ENCODE data around the gene CA5A.
A peak's percentile ranks its signal among the peaks of the same experiment; 100 is the strongest.

CA5A gene

DNA sequence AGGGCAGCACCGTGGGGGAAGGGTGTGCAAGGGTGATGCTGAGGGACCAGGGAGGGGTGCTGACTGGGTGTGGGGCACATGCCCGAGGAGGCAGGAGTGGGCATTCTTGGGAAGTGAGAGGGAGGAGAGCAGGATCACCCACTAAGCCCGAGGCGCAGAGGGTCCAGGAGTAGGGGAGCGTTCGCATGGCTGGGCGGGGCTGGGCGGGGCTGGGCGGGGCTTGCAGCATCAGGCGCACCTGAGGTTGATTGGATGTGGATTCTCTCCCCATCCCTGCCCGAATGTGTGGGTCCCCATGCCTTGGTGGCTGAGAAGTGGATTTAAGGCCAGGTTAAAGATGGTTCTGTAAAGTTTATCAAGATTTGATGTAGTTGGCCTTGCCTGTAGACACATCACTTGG, 29.1 kb upstream of the CA5A start:
- no peak for DNase-seq (ENCODE audit: low read depth)
- no peak overlapping the region for H3K4me3 ChIP-seq (ENCODE audit: low read depth, low read length)

DNA sequence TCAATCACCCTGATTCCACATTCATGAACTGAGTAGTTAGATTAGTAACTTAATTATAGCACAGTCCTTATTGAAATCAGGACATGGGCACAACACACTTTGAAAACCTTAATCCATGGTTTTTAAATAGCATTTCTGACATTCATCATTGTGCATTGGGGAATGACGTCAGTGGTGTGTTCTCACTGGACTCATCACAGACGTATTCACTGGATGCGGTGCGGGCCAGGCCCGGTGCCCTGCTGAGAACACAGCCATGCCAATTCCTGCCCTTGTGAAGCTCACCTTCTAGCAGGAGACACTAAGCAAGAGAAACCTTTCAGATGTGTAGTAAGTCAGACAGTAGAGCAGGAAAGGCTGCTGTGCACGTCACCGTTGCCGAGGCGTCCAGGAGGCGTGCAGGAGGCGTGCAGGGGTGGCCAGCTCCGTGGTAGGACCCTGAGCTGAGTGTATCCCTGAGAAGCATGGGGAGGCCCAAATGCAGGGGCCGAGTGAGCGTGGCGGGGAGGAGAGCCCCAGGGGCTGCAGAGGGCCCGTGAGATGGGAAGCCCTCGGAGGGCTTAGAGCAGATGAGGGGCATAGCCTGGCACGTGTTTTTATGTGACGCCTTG, 27.8 kb upstream of the CA5A start:
- H3K4me3 ChIP-seq (ENCODE audit: low read depth, low read length): no peak overlapping the region
- DNase-seq (ENCODE audit: low read depth): peak; percentile 41

DNA sequence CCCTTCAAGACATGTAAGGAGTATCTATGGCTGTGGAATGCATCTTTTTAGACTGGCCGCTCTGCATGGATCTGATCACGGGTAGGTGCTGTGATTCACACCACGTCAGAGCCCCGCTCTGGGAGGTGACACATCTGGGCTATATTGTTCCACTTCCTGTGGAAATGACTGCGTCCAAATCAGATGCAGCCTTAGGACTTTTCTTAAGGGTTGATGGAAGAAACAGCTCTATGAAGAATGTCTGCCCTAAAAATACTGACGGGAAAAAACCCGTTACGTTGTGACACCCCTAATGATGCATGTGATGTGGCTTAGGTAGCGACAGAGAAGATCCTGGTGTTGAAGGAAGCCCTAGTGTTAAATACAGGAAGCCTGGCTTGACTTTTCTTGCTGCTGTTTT, 27.1 kb upstream of the CA5A start:
- DNase-seq (ENCODE audit: low read depth): peak; percentile 78

DNA sequence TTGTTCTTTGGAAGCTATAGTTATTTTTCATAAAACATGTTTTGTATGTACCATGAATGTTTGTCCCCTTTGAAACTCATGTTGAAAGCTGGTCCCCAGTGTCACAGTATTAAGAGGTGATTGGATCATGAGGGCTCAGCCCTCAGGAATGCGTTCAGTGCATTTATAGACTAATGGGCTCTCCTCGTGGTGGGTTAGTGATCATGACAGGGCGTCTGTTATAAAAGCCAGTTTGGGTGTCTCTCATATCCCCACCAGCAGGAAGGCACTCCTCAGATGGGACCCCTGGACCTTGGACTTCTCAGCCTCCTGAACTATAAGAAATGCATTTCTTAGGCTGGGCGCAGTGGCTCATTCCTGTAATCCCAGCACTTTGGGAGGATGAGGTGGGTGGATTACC, 25.3 kb upstream of the CA5A start:
- no peak overlapping the region for H3K4me3 ChIP-seq (ENCODE audit: low read depth, low read length)
- DNase-seq (ENCODE audit: low read depth): no peak

More for the DNA sequence above, 27.1 kb upstream of the CA5A start:
- H3K4me3 ChIP-seq (ENCODE audit: low read depth, low read length): no peak overlapping the region

DNA sequence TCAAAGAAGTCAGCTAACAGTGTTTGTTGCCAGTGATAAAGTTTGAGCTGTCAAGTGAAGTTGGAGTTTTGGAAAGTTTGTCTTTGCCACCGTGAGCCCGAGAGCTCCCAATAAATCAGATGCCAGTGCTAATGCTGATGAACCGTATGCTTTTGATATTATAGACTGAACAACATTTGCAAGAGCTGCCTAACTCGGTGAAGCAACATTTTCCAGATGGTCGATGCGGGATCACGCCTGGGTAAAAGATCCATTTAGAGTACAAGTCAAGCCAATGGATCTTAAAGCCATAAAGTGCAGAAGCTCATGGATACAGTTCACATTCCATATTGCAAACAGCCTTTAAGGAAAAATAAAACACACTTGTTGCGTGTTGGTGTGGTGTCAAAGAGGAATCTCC, 24.5 kb upstream of the CA5A start:
- no peak for DNase-seq (ENCODE audit: low read depth)
- H3K4me3 ChIP-seq (ENCODE audit: low read depth, low read length): no peak overlapping the region

DNA sequence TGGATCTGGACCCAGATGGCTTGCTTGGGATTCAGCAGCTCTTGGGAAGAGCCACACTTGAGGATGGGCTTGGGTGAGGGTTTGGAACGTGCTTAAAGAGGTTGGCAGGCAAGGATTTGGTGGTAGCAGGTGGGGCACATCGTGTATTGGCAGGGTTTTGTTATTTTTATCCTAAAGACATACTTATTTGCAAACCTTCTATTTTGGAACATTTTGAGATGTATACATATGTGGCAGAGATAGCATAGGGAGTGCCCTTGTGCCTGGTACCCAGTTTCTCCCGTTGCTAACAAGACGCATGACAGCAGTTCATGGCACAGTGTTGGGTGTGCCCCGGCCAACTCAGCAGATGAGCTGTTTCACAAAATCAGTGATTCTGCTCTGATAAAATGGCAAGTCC, 24.0 kb upstream of the CA5A start:
- H3K4me3 ChIP-seq (ENCODE audit: low read depth, low read length): no peak overlapping the region
- no peak for DNase-seq (ENCODE audit: low read depth)

DNA sequence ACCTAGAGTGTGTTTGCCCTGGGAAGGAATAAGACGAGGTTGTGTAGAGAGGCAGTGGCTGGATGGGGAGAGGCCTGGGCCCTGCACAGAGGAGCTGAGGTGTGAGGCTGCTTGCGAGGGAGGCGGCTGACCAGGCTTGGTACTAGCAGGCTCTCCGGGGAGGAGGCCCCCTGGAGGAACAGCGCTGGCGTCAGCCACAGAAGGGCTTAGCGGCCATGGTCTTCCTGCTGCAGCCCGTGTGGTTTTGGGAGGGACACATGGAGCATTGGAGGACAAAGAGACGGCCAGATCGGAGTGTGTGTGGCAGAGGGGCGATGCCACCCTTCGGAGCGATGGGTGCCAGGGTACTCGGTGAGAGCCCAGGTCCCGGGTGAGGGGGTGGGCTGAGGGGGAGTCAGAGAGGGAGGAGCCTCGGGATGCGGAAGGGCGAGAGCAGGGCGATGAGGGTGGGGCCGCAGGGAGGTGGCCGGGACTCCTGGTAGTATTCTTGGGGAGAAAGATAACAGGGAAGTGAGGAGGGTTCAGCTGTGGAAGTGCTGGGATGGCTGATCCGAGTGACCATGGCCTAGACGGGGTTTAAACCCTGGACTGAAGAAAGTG, 23.2 kb upstream of the CA5A start:
- no peak for DNase-seq (ENCODE audit: low read depth)
- H3K4me3 ChIP-seq (ENCODE audit: low read depth, low read length): no peak overlapping the region

DNA sequence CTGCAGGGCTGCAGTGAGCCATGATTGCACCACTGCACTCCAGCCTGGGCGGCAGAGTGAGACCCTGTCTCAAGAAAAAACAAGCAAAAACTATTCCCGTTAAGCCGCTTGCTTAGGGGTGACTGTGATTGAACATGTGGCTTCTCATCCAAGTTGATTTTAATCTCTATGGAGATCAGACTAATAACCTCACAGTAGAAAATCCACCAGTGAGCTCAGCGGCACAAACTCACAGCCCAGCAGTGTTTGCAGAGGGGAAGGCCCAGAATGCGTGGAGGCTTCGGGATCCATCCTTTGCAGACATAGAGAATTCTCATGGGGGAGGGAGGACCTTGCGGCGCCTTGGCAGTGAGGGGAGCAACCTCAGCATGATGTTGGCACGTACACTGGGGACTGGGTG, 22.3 kb upstream of the CA5A start:
- H3K4me3 ChIP-seq (ENCODE audit: low read depth, low read length): no peak overlapping the region
- no peak for DNase-seq (ENCODE audit: low read depth)

DNA sequence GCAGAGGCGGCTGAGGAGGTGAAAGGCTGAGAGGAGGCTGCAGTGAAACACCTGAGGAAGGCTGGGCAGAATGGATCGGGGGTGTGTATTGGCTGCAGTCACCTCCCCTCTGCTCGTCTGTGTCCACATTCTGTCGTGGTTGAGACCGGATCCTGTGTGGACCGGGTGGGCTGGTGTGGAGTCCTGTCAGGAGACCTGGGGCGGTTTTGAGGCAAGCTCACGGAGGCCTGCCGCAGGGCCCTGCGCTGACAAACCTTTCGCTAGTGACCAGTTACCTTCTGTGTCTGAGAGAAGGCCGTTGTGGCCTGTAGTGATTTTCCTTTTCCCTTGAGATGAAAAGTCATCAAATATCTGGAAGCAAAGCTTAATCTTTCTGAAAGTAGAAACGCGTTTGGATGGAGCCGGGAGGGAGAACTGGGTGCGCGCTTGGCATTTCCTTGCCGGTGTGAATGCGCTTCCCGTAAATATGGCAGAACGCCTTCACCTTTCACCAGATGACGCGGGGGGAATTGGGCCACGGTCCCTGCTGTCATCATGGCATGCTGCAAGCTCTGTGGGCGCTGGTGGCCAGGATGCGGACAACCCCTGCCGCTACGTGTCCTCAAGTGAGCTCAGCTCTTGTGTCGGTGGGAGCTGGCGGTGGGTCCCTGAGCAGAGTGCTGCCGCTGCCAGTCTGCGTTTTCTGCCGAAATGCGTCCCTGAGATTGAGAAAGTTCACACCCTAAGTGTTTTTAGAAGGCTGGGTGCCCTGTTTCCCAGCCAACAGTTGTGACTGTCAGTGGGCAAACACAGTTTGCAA, 21.2 kb upstream of the CA5A start:
- DNase-seq (ENCODE audit: low read depth): no peak
- no peak overlapping the region for H3K4me3 ChIP-seq (ENCODE audit: low read depth, low read length)

DNA sequence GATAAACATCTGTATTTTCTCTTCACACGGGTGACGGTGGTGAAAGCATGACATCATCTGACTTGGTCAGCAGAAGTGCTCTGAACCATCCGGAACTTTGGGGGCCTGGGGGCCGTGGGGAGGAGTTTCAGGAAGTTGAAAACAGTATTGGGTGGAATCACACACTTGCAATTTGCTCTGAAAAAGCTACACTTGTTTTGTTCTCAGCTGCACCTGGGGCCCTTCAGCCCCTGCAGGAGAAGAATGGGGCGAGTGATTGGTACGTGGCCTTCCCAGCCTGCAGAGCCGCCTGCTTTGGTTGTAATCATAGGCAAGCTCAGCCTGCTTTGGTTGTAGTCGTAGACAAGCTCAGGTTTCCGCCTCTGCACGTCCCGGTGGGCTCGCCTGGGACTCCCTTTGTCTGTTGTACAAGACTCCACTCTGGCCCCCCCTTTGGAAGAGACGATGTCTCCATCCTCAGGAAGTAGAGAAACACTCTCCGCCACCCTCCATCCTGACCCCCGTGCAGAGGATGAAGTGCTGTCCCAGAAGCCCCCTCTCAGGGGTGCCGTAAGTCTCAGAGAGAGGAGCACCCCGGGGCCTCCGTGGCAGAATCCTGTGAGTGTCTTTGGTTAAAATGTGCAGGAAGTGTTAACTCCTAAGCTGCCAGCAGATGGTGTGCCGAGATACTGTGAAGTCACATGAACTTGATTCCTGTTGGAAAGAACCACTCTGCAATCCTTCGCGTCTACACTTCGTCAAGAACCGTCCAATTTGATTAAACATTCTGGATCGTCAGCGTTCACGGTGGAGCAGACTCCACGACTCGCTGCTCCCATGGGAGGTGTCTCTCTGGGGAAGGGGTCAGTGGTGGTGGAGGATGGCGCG, 20.3 kb upstream of the CA5A start:
- H3K4me3 ChIP-seq (ENCODE audit: low read depth, low read length): peak overlapping the region; percentile 32
- no peak for DNase-seq (ENCODE audit: low read depth)

DNA sequence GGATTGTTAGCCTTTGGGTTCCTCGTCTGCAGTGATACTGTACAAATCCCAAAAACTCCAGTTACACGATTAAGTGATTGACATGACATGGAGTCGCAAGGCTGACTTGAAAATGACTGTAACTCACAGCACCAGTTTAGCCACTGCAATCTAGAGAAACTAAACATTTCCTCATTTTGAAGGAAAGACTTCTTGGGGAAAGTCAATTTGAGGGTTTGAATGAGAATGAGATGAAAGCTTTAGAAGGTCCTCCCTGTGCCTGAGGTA, 19.7 kb upstream of the CA5A start:
- no peak for DNase-seq (ENCODE audit: low read depth)
- H3K4me3 ChIP-seq (ENCODE audit: low read depth, low read length): no peak overlapping the region

DNA sequence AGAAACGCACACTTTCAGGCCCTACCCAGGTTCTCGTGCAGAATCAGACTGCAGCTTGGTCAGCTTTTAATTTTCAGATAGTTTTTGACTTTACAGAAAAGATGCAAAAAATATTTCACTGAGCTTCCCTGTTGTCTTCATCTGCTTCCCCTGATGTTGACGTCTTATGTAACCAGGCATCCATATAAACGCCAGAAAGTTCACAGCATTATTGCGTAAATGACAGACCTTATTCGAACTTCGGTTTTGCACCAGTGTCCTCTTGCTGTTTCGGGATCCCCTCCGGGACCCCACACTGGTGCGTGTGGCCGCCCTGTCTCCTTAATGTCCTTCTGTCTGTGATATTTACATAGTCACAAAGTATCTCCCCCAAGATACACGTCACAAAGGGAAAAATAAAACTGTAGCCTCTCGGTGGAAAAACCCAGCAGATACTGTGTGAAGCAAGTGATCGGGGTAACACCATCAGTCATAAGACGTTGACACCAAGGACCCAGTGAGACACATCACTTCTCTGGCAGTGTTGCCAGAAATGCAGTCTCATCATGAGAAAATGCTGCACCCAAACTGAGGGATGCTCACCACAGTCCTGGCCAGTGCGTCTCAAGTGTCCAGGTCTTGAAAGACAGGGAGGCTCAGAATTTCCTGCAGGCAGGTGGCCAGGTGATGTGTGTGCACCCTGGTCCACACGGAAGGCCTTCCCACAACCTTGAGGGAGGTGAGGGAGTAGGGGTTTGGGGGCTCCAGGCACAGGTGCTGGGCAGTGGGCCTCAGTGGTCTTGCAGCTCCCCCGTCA, 19.2 kb upstream of the CA5A start:
- H3K4me3 ChIP-seq (ENCODE audit: low read depth, low read length): no peak overlapping the region
- DNase-seq (ENCODE audit: low read depth): no peak

DNA sequence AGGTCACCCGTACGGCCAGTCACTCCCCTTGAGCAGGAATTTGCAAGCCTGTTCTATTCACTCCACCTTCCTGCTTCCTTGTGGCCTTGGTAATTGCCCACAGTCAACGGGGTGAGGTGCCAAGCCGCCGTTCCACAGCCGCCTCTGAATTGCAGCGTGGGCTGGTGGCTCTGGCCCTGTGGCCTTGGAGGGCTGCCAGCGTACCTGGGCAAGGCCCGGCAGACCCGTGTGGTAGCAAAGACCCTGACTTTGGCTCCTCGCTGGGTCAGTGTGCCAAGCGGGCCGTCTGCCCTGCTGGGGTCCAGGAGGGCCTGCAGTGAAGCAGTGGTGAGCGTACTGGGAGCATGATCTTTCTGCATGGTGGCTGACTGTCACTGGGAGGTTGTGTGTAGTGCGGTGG, 18.5 kb upstream of the CA5A start:
- no peak overlapping the region for H3K4me3 ChIP-seq (ENCODE audit: low read depth, low read length)
- no peak for DNase-seq (ENCODE audit: low read depth)

DNA sequence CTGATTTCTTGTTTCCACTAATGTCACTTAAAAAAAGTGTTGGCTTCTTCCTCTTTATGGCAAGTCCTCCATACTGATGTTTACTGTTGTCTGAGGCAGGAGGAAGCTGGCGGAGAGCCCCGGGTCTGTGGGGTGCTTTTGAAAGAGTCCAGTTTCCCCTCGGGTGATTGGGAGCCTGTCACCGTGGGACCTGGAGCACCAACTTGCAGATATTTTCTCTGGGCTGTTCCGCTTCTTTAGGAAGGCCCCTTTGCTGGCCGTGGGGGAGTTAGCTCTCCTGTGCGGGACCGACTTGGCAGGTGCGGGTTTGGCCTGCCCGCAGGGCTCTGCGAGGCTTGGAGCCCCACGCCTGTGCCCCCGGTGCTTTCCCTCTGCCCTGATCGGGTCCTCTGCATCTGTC, 18.0 kb upstream of the CA5A start:
- H3K4me3 ChIP-seq (ENCODE audit: low read depth, low read length): no peak overlapping the region
- DNase-seq (ENCODE audit: low read depth): no peak

DNA sequence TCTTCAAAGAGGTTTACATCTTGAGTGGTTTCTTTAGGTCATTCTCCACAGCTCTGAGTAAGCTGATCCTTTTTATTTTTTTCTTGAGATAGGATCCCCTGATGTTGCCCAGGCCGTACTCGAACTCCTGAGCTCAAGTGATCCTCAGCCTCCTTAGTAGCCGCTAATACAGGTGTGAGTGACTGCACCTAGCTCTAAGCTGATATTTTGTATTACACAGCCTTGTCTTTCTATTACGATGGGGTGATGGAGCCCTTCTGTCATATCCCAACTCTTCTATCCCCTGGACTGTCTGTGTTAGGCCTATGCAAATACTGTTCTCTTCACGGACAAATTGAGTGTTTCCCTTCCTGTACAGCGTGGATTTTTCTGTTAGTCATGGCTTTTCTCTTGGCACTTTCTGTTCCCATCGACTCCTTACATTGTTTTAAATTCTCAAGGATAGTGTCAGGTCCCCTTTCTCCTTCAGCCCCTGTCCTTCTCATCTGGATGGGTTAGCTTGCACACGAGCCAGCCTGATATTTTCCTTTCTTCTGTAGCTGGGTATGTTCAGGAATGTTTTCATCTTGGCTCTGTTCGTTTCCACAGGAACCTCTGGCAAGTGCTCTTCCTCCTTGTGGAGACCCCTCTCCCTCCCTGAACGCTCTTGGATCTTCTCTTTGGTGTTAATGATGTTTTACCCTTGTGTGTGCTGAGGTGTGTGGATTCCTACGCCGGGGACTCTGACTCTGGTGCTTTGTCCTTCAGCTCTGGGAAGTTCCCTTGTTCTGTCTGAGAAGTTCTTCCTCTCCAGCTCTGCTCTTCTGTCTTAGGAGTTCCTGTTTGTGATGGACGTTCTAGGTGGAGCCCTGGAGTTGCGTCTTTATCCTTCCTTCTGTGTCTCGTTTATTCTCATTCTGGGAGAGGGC, 17.2 kb upstream of the CA5A start:
- no peak overlapping the region for H3K4me3 ChIP-seq (ENCODE audit: low read depth, low read length)
- no peak for DNase-seq (ENCODE audit: low read depth)

DNA sequence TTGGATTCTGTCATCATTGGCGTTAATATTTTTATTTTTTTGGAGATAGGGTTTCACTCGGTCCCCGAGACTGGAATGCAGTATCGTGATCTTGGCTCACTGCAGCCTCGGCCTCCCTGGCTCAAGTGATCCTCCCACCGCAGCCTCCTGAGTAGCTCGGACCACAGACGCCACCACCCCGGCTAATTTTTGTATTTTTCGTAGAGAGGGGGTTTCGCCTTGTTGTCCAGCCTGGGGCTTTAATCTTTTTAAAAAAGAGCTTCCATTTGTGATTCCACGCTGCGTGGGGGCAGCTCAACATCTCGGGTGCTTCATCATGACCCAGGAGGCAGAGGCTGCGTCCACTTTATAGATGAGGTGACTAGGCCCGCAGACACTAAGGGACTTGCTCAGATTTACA, 16.4 kb upstream of the CA5A start:
- no peak for DNase-seq (ENCODE audit: low read depth)
- no peak overlapping the region for H3K4me3 ChIP-seq (ENCODE audit: low read depth, low read length)

DNA sequence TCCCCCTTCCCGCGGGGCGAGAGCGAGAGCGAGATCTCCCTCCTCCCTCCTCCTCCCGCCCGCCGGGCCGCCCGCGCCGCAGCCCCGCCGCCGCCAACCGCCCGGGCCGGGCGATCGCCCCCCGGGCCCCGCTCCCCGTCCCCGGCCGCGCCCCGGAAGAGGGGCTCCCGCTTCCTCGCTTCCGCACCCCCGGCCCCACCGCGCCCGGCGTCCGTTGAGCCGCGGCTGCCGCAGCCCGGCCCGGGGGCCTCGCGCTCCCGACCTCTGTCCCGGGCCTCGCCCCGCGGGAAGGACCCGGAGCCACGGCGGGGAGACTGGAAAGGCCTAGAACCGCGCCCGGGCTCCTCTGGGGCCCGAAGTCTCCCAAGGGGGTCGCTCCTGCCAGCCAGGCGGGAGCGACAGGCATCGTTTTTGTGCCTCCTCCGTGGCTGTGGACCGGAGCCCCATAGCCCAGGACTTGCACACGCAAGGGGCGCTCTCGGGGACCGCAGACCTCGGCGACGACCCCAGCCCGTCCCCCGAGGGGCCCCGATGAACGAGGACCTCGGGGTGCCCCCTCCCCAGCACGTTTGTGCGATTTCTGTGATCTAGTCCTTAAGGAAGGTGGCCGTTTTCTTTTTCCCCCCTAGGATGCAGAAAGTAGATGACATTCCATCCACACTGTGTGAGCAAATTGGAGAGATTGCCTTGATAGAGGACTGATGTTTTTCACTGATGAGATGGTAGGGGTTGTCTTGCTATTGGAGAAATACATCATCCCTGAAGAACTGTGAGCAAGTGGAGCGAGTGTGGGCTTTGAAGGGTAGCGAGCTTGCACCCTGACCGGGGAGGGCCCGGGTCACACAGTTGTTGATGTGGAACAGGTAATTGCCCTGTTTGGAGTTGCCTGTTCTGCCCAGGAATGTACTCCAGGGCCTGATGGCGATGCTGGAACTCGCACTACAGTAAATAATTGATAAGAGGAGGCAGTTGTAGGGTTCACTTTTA, 15.5 kb upstream of the CA5A start:
- H3K4me3 ChIP-seq (ENCODE audit: low read depth, low read length): peak overlapping the region; percentile 86
- no peak for DNase-seq (ENCODE audit: low read depth)
